ENCODE results near the gene GJC3.

DNA sequence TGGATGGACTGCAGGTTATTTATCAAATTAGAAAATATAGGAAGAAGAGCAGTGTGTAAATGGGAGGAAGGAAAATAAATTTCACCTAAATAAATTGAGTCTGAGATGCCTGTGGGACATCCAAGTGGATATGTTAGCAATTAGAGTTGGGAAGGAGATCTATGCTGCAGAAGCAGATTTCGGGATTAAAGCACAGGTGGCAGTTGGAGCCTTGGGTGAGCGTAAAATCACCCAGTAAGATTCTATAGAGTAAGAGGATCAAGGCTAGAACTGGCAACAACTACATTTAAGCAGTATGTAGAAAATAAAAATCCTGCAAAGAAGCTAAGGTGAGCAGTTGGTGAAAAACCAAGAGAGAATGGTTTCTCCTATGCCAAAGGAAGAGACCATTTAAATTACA lies 18.4 kb downstream of the GJC3 start:
- TF ChIP-seq, protein P1, sequence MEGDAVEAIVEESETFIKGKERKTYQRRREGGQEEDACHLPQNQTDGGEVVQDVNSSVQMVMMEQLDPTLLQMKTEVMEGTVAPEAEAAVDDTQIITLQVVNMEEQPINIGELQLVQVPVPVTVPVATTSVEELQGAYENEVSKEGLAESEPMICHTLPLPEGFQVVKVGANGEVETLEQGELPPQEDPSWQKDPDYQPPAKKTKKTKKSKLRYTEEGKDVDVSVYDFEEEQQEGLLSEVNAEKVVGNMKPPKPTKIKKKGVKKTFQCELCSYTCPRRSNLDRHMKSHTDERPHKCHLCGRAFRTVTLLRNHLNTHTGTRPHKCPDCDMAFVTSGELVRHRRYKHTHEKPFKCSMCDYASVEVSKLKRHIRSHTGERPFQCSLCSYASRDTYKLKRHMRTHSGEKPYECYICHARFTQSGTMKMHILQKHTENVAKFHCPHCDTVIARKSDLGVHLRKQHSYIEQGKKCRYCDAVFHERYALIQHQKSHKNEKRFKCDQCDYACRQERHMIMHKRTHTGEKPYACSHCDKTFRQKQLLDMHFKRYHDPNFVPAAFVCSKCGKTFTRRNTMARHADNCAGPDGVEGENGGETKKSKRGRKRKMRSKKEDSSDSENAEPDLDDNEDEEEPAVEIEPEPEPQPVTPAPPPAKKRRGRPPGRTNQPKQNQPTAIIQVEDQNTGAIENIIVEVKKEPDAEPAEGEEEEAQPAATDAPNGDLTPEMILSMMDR (conservative IDR thresholded peaks at IDR 0.05): no peak
- no peak for TF ChIP-seq ZFX (IDR thresholded peaks at IDR 0.05)
